D721Med (cell line): ENCODE results near the gene SLC25A21.

Experiments used
- DNase-seq: peaks from one replicate; pipeline ENCODE4 v3.0.0; 2011; ENCODE audit warnings: low spot score; ENCODE audit not compliant: insufficient read length
- FAIRE-seq: peaks from 2 replicates; lab custom pipeline; 2011; peaks lifted over from hg19 to GRCh38; lab: Jason Lieb, UNC
- TF ChIP-seq, protein P1 (sequence below): IDR thresholded peaks from 2 replicates; pipeline ENCODE4 v1.5.1; 2012; ENCODE audit warnings: mild to moderate bottlenecking, control low read depth; ENCODE audit not compliant: insufficient read depth; ENCODE audit errors: missing control alignments

SLC25A21 gene

DNA sequence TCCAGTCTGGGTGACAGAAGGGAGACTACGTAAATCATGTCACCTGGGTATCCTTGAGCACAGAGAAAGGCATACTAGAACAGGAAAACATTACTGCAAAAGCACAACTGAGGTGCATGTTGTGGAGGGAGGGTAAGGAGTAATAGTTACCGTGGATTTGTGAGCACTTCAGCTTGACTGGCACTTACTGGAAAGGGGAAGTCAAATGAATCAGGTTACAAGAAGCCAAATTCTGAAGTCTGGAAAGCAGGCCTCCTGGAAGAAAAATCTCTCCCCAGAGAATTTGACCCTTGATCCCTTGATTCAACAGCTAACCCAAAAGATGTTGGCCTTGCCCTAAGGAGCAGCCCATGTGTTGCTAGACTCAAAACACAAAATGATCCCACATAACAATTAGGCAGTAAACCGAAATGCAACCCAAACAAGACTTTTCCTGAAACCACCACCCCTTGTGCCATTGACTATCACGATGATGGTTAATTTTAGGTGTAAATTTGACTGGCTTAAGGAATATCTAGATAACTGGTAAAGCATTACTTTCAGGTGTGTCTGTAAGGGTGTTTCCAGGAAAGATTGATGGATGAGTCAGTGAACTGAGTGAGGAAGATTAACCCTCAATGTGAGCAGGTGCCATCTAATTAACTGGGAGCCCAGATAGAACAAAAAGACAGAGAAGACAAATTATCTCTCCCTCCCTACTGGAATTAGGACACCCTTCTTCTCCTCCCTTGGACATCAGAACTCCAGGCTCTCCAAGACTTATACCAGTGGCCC is 108.8 kb downstream of the SLC25A21 start:
- TF ChIP-seq, protein P1, sequence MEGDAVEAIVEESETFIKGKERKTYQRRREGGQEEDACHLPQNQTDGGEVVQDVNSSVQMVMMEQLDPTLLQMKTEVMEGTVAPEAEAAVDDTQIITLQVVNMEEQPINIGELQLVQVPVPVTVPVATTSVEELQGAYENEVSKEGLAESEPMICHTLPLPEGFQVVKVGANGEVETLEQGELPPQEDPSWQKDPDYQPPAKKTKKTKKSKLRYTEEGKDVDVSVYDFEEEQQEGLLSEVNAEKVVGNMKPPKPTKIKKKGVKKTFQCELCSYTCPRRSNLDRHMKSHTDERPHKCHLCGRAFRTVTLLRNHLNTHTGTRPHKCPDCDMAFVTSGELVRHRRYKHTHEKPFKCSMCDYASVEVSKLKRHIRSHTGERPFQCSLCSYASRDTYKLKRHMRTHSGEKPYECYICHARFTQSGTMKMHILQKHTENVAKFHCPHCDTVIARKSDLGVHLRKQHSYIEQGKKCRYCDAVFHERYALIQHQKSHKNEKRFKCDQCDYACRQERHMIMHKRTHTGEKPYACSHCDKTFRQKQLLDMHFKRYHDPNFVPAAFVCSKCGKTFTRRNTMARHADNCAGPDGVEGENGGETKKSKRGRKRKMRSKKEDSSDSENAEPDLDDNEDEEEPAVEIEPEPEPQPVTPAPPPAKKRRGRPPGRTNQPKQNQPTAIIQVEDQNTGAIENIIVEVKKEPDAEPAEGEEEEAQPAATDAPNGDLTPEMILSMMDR, result no peak
- no peak for DNase-seq
- no peak for FAIRE-seq

DNA sequence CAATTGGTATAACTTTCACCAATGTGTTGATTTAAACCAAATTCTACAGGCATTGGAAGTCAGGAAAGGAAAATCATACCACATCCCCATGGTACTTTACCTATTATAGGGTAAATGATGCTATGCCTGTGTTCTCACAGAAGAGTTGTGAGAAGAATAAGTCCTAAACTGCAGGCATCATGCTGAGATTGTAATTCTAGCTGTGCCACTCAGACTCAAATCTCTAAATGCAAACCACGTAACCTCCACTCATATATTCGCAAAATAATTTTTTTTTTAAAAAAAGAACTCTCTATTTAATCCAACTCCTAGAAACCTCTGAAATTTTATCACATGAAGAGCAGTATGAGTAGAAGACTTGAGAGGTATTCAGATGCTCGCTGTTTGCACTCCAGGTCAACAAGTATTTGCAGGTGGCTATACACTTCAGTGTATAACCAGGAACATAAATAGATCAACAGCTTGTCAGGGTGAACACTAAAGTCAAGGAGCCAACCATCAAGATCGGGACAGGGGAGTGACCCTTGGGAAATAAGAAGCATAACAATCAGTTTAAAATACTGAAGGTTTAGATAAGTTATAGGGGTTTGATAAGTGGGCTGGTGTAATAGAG is 110.1 kb downstream of the SLC25A21 start:
- TF ChIP-seq, protein P1, result no peak
- no peak for FAIRE-seq
- DNase-seq, result no peak

DNA sequence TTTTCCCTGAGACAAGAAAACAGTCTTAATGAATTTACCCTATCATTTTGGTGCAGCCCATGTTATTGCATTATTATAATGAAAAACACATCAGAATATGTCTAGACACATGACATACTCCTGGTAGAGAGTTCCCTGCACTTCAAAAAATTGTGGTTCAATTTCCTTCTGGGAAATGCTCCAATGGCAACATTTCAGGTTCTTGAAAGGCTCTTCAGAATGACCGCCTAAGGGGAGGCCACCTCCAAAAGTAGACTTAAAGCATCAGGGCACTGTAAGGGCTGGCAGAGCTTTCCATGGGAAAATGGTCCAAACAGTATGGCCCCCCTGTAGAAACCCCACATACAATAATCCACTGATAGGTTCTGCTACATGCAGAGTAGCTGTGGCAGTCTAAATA is 110.7 kb downstream of the SLC25A21 start:
- TF ChIP-seq, protein P1, result no peak
- DNase-seq (no peak), FAIRE-seq (no peak)

GRCh38 chr14:37060496-37061260 is 111.7 kb downstream of the SLC25A21 start:
- FAIRE-seq (no peak), DNase-seq (no peak)
- TF ChIP-seq, protein P1, result no peak

DNA sequence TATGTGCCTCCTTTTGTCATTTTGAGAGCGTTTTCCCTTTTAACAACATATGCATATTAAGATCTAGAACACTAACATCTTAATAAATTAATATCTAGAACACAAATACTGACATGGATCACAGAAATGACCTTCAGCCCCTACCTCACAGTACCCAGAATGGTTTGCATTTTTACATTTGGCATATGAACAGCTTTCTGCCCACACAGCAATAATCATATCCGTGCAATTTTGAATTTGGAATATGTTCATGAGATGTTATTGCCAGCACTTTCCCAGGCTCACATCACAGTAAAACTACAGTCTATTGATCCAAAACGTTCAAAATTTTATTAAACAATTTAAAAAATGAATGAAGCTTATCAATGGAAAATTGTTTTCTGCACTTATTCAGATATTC is 114.6 kb downstream of the SLC25A21 start:
- TF ChIP-seq, protein P1, result no peak
- DNase-seq, result no peak
- FAIRE-seq, result no peak

DNA sequence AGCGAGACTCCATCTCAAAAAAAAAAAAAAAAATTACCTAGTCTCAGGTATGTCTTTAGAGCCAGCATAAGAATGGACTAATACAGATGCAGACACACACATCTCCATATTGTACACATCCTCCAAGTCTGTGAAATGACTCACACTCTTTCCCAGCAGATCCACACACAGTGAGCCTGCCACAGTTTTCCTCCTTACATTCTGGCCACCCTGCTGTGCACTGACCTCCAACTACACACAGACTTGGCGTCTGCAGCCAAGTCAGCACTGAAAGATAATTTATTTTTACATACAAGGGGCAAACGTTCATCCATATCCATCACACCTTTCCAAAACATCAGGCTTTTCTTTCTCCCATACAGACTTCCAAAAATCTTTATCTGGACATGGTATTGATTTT is 115.9 kb downstream of the SLC25A21 start:
- TF ChIP-seq, protein P1, result no peak
- DNase-seq, result no peak

More for the DNA sequence above, 115.9 kb downstream of the SLC25A21 start:
- FAIRE-seq, result no peak
